ENCODE results near the gene PLA2G6.
"Not testable (repeated sequence)": the region's sequence is repeated elsewhere in the genome, so short reads cannot be mapped to it uniquely, and the experiment has no call there.

The PLA2G6 gene

DNA sequence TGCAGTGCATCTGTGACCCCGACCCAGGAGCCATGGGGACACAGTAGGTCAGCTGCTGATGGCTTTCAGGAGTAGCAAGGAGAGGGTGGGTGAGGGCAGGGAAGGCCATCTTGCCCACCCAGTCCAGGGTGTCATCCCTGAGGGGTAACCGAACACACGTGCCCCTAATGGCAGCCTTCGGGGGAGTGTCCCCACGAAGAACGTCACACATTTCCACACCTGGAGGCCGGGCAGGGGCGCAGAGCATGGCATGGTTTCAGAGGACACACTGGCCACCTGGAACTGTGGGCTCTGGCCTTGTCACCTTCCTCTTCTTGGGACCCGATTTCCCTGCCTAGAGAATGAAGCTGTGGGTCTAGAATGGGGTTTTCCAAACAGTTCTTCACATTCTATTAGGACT lies 51.8 kb downstream of the PLA2G6 start:
- DNase-seq (ENCODE audit: low spot score): no peak

DNA sequence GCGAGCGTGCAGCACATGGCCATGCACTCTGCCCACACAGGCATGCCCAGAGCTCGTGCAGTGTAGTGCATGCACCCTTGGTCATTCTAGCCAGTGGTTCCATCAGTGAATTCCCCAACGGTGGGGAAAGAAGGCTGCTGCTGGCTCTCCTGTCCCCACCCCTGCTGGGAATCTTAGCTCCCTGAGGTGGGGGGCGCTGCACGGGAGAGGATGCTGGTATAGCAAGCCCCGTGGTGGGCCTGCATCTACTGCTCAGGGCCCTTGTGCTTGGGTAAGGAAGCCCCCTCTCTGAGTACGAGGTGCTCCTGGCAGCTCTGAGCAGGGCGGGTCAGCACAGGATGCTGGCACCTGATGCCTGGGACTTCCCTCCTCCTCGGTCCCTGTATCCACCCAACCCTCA lies 52.6 kb downstream of the PLA2G6 start:
- no peak for DNase-seq (ENCODE audit: low spot score)

DNA sequence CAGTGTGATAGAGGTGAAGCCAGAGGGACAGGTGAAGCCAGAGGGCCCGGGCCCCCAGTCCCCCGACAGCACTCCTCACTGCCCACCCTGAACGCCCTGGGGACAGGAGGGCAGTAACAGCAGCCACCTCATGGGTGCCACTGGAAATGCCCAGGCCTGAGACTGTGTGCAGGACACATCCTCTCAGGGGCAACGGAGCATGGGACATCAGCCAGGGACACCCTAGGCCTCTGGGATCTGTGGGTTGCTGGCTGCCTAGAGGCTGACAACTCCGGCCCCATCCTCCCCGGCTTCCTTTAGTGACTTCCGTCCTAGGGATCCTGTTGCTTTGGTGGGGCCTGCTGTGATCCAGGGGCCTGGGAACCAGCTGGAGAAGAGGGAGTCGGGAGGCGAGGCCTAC lies 53.8 kb downstream of the PLA2G6 start:
- DNase-seq (ENCODE audit: low spot score): no peak

DNA sequence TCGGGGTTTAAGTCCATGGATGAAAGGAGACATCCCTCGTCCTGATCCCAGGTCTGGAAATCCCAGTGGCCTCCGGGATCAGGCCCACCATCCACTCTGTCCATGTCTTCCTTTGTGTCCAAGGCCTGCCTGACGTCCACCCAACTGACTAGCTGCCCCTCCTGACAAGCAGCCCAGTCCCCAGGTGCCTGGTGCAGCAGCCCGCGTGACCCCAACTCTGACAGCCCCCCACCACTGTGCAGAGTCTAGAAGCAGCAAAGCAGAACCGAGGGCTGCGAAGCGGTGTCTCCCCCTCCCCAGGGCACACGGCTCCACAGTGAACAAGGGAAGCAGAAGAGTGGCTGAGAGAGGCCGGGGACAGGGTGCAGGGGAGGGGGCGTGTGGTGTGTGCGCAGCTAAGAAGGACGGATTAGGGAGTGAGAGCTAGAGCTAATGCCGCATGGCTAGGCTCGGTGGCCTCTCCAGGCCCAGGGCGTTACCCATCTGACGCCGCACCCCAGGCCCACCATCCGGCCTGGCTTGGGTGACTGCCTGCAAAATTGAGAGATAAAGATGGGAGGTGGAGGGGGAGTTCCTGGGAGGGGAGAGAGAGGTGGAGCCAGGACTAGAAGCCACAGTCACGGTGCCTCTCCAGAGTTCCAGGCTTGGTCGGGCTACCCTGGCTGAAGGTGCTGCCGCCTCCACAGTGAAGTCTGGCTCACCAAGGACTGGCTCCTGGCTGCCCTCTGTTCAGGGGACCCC lies 54.5 kb downstream of the PLA2G6 start:
- DNase-seq (ENCODE audit: low spot score): no peak

DNA sequence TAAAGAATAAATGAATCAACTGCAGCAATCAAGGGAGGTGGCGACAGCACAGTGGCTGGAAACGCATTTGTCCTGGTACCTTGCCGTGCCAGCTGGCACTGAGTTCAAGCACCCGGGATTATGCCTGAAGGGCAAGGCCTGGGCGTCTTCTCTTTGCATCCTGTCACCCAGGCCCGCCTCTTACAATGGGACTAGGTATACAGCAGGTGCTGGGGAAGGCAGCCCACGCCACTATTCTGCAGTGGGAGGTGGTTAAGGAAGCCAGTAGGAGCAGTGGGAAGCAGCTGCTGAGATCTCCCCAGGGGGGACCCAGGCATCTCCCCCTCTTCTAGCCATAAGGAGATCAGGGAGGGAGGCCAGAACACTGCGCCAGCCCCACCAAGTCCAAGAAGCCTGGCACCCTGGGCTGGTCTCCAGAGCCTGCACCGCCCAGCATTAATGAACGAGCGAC lies 55.9 kb downstream of the PLA2G6 start:
- no peak for DNase-seq (ENCODE audit: low spot score)

DNA sequence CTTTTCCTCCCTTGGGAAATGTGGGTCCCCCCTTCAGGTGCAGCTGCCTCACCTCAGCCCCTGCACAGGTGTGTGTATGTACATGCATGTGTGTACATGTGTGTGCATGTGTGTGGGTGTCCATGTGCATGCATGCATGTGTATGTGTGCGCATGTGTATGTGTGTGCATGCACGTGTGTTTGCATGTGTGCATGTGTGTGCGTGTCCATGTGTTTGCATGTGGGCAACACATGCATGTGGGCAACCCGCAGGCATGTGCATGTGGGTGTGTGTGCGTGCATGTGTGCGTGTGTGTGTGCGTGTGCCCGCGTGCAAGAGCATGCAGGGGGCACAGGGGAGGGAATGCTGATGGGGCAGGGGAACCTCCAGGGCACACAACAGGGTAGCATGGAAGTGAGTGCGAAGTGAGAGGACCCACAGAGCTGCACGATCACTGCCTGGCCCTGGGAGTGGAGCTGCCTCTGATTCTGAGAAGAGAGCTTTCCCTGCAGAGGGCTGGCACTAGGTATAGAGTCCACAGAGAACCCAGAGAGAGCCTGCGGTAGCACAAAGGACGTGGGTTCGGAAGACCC lies 56.5 kb downstream of the PLA2G6 start:
- no peak for DNase-seq (ENCODE audit: low spot score)

DNA sequence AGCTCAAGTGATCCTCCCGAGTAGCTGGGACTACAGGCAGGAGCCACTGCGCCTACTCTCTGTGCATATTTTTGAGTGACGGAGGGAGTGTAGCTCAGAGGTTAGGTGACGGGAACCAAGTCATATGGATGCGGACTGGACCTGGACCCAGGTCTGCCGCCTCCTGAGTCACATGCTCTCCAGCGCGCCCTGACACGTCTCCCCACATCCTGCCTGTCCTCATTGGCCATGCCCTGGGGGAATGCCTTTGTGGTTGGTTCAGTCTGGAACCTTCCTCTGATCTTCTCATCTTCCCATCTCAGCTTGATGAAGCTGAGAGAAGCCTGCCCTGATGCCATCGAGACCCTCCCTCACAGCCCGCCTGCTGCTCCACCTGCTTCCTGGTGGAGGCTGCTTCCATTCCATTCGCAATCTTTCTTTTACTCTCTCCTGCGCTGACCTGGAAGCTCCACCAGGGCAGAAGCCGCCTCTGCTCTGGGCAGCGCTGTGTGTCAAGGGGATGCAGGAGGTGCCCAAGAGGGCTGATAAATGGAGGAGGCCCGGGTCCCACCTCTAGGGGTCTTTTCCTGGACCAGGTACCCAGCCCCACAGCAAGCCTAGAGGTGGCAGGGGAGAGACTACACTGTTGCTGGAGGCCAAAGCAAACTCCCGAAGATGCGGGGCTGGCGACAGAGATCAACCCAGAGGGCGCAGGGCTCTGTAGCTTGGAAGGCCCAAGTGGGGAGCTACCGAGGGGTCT lies 57.2 kb downstream of the PLA2G6 start:
- peak; percentile 43 for DNase-seq (ENCODE audit: low spot score)

DNA sequence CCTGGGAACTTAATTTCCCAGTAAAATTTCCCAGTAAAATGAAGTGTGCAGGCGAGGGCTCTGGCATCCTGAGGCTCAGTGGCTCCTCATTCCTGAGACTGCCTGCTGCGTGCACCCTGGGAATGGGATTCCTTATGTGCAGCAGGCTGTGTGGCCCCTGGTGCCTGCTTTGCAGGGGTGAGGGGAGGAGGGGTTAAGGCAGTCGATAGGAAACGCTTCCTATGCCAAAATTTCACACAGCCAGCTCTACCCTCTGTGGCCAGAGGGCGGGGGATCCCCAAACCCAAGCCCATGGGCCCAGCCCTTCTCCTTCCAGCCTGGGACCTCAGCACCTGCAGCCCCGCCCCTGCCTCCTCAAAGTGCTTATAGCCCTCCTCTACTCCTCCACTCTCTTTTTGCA lies 59.0 kb downstream of the PLA2G6 start:
- no peak for DNase-seq (ENCODE audit: low spot score)

DNA sequence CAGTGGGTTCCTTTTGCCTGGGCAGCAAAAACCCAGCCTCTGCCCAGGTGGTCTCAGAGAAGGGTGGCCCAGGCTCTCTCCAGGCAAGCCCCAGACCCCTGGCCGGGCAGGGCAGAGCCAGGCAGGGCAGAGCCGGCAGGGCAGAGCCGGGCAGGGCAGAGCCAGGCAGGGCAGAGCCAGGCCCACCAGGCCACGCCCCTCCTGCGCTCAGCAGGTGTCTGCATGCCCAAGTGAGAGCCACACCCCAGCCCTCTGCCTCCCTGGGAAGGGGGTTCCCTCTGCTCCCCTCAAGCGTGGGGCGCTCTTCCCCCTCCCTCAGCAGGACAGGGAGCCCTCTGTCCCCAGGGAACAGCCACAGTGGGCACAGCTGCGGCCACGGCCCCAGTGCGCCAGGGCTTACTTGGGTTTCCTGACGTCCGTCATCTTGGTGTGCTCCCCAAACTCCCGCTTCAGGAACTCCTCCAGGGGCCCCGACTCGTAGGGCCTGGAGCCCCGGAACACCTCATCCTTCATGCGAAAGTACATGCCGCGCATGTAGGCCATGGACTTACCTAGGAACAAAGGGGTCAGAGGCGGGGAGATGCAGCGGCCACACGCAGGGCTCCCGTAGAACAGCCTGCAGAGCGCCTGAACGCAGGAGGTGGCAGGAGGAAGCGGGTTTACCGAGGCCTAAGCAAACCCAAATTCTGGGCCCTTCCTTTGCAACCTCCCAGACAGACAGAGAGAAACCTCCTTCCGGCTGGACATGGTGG lies 61.1 kb downstream of the PLA2G6 start:
- no peak for DNase-seq (ENCODE audit: low spot score)

DNA sequence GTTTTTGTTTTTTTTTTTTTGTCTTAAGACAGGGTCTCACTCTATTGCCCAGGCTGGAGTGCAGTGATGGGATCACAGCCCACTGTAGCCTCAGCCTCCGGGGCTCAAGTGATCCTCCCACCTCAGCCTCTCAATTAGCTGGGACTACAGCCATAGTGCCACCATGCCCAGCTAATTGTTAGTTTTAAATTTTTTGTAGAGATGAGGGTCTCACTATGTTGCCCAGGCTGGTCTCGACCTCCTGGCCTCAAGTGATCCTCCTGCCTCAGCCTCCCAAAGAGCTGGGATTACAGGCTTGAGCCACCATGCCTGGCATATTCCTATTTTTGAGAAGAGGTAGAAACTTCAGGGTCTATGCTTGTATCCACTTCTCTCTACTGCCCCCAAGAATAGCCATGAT lies 62.9 kb downstream of the PLA2G6 start:
- DNase-seq (ENCODE audit: low spot score): not testable (repeated sequence)

DNA sequence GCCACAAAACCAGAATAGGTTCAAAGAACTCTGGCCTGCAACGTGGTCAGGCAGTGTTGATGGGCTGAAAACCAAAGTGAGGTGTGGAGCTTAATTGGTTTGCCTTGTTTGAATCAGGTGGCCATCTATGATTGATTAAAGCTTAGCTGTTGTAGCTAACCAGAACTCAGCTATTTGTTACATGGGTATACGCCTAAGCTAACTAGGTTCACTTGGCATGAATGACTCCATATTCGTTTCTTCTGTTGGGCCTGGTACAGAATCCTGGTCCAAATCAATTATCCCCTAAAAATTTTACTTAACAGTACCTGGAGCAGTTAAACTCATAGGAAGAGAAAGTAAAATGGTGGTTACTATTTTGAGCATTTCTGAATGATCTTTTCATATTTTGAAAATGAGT lies 63.4 kb downstream of the PLA2G6 start:
- no peak for DNase-seq (ENCODE audit: low spot score)

DNA sequence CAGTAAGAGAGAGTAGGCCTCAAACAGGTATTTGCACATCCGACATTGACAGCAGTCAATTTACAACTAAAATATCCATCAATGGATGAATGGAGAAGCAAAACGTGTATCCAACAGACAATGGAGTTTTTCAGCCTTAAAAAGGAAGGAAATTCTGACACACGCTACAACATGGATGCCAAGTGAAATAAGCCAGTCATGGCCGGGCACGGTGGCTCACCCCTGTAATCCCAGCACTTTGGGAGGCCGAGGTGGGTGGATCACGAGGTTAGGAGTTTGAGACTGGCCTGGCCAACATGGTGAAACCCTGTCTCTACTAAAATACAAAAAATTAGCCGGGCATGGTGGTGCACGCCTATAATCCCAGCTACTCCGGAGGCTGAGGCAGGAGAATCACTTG lies 64.1 kb downstream of the PLA2G6 start:
- not testable (repeated sequence) for DNase-seq (ENCODE audit: low spot score)

DNA sequence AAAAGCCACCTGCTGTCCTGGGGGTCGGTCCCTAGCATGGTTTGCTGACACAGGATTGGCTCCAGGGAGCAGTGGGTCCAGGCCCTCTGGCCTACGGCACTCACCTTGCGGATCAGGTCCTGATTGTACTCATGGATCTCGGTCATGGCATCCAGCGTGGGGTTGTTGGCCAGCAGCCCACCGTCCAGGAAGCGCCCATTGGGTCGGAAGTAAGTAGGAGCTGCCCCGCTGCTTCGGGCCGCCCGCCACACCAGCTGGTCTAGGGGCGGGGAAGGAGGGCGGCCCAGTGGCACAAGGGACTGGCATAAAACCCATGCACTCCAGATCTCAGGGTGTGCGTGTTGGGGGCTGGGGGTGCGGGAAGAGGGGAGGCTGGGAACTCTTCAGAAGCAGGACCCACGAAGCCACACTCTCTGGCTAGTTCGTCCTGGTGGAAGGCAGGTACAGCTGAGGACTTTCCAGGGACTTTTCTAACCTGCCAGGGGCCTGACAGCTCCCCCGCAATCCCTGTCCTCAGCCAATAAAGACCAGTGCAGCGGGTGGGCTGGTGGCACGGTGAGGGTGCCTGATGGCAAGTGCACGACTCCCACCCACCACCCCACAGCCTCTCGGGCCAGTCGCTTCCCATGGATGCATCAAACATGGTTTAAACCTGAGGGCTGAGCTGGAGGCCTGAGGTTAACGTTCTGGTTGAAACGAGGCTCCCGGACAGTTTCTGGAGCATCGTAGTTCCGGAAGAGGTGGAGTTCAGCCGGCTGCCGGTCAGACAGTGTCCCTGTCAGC lies 66.0 kb downstream of the PLA2G6 start:
- no peak for DNase-seq (ENCODE audit: low spot score)

DNA sequence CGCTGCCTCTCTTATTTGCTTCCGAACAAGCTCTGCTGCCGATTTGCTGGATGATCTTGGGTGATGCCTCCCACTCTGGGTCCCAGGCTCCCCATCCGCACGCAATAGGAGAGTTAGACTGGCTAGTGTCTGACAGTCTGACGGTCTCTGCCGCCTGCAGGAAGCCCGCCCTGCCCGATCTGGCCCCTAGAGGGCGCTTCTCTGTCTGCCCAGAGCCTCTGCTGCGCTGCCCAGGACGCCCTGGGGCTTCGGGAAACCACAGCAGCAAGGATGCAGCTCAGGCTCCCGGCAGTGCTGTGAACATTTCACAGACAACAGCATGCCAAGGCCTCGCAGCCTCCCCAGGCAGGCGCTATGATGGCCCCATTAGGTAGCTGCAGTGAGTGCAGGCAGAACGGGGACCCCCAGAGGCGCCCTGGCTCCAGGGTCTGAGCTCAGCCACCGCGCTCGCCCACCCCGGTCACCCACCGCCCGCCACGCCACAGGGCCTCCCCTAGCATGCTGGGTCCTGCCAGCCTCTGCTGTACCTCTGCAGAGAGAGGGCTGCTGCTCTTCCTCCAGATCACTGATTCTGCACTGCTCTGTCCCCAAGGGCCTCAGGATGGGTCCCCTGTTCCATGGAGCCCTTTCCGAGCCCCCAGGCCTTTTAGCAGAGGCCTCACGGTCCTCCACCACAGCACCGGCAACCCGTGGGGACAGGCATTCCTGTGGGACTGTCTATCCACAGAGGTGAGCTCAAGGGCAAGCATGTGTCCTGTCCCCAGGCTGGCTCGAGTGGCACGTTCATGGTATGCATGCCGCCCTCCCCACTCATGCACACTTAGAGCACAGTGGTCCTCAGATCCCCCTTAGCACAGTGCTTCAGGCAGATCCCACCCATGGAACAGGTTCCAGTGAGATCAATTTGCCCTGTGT lies 66.9 kb downstream of the PLA2G6 start:
- DNase-seq (ENCODE audit: low spot score): peak; percentile 66

DNA sequence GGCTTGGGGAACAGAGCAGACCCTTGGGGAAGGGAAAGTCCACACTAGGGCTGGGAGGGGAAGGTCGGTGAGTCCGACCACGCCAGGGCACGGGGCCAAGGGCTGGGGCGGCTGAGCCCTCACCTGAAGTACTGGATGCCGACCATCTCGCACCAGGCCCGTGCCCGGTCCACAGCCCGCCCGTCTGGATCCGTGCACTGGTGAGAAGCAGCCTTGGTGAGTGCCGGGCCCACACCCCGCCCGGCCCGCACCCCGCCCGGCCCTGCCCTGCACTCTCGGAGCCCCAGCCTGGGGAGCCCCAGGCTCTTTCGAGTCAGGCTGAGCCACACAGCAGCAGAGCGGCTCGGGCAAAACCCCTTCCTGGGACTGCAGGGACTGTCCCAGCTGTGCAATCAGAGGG lies 69.2 kb downstream of the PLA2G6 start:
- no peak for DNase-seq (ENCODE audit: low spot score)

DNA sequence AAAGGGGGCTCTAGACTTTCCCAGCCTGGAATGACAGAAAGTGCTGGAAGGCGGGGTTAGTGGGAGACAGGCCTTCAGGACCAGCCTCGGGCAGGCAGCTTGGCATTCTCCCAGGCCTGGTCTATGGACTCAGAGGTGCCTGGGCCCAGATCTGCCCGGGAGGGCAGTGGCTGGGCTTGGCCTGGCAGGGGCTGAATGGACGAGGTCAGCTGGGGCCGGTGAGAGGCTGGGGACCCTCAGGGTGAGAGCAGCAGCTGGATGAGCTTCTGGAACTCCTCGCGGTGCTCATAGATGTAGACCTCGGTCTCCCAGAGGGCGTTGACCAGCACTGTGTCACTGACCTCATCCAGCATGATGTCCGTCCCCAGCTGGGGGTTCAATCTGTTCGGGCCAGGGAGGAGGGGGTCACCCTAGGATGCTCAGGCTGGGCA lies 69.7 kb downstream of the PLA2G6 start:
- no peak for DNase-seq (ENCODE audit: low spot score)

DNA sequence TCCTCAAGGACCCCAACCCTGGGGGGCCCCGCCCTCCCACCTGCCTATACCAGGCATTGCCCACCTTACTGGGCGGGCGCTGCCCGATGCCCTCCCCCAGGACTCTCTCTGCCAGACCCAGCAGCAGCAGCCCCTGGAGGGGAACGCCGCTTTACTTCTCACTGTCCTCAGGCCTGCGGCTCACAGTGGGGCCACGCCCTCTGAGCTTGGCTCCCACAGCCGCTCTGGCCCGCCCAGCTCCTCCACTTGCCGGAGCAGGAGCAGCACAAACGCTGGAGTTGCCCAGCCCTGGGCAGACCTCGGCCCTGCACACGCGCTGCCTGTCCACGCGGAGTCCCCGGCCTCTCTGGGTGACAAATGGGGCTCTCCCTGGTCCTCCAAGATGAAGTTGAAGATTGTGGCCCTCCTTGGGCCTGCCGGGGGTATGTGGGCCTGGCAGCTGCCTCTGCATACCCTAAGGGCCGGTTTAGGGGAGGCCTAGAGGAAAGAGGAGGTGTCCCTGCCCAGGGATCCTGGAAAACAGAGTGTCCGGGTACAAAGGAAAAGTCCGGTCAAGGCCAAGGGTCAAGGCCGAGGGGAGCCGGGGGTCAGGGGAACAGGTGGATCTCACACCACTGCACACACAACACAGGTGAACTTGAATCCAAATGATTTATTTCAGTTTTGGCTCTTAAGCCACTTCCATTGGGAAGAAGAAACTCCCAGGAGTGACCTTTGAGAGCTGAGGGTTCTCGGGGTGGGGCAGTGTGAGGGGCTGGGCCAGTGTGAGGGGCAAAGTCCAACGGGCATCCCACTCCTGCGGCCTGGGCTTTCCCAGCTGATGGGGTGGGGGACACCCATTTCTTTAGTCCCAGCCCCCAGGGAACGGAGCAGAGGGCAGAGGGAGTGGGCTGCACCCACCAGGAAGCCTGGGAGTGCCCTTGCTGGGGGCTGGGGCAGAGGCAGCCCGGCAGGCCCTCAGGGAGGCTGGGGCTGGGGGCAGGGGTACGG lies 70.5 kb downstream of the PLA2G6 start:
- DNase-seq (ENCODE audit: low spot score): peak; percentile 76

DNA sequence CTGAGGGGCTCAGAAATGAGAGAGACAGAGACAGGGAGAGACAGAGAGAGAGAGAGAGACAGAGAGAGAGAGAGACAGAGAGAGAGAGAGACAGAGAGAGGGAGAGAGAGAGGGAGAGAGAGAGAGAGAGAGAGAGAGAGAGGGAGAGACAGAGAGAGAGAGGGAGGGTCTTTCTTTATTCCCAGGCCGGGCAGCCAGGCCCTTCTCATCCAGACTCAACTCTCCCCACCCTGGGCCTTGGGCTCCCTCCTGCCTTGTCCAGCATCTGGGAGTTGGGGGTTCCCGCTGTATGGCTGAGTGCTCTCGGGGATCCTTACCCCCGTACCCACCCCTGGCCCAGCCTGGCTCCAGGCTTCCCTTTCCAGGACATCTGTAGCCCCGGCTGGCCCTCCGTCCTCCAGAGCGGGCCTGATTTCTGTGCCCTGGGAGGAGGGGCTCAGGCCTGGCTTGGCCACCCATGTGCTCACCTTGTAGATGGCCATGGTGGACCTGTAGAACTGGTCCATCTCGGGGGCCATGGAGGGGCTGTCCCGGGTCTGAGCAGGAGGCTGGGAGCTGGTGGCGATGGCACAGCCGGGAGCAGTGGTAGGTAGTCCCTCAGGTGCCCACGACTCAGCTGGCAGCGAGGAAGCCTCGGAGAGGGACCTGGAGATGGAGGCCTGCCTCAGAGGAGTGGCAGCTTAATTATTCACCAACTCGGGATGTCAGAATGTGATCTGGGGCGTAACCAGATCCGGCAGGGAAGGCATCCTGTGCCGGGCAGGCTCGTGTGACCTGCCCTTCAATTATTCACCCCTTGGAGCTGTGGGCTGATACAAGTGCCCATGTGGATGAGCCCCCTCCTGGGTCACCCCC lies 71.4 kb downstream of the PLA2G6 start, which contains the start of gene BAIAP2L2:
BAIAP2L2 (minus strand) TSS at position 677 of the 855 bp plus-strand sequence; CDS start at position 518, 159 bp downstream.
- peak; percentile 84 for DNase-seq (ENCODE audit: low spot score)

All from SW480 (cell line).